ENCODE data around the gene XRCC2.

DNA sequence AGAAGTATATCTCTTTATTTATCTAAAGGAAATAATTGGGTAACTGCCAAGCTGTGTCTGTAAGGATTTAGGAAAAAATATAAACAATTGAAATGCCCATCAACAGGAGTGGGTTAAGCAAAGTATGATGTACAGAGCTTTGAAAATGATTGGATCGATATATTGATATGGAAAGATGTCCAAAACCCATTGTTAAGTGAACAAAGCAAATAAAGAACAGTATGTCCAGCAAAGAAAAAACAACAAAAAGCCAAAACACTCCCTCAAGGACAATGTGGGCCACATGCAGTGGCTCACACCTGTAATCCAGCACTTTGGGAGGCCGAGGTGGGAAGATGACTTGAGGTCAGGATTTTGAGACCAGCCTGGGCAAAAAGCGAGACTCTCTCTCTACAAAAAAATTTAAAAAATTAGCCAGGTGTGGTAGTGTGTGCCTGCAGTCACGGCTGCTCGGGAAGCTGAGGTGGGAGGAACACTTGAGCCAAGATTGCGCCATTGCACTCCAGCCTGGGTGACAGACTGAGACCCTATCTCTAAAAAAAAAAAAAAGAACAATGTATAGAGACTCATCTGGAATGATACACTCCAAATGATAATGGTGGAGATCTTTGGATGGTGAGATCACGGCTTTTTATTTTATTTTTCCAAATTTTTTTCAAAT lies 37.9 kb downstream of the XRCC2 start:
- TF ChIP-seq TAF1 (IDR thresholded peaks at IDR 0.05; ENCODE audit: low read depth, low read length) (no peak), RAD21 (IDR thresholded peaks at IDR 0.05 in 1 of 2, conservative IDR thresholded peaks at IDR 0.05 in 1 of 2; ENCODE audit: low read depth in 2 of 2, low read length in 2 of 2) (no peak), EGR1 (IDR thresholded peaks at IDR 0.05; ENCODE audit: borderline replicate concordance, low read depth, low read length) (no peak), HDAC6 (IDR thresholded peaks at IDR 0.05; ENCODE audit: low read depth, low read length) (no peak), EP300 (IDR thresholded peaks at IDR 0.05; ENCODE audit: borderline replicate concordance in 1 of 2, low read depth in 2 of 2, low read length in 2 of 2) (no peak), CREB1 (IDR thresholded peaks at IDR 0.05) (no peak)
- TF ChIP-seq, protein P1, sequence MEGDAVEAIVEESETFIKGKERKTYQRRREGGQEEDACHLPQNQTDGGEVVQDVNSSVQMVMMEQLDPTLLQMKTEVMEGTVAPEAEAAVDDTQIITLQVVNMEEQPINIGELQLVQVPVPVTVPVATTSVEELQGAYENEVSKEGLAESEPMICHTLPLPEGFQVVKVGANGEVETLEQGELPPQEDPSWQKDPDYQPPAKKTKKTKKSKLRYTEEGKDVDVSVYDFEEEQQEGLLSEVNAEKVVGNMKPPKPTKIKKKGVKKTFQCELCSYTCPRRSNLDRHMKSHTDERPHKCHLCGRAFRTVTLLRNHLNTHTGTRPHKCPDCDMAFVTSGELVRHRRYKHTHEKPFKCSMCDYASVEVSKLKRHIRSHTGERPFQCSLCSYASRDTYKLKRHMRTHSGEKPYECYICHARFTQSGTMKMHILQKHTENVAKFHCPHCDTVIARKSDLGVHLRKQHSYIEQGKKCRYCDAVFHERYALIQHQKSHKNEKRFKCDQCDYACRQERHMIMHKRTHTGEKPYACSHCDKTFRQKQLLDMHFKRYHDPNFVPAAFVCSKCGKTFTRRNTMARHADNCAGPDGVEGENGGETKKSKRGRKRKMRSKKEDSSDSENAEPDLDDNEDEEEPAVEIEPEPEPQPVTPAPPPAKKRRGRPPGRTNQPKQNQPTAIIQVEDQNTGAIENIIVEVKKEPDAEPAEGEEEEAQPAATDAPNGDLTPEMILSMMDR (IDR thresholded peaks at IDR 0.05; ENCODE audit: control extremely low read depth in 1 of 3, insufficient read depth in 1 of 3, low read depth in 1 of 3, low read length in 3 of 3), result no peak
- TF ChIP-seq, protein P2, sequence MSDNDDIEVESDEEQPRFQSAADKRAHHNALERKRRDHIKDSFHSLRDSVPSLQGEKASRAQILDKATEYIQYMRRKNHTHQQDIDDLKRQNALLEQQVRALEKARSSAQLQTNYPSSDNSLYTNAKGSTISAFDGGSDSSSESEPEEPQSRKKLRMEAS (IDR thresholded peaks at IDR 0.05), result no peak

Measured in H1 (cell line).